ENCODE results near the gene ELMO1.

The ELMO1 gene

GRCh38 chr7:37482505-37482904, 33.8 kb upstream of the ELMO1 start:
- POLR2A ChIA-PET, result no interaction called here

GRCh38 chr7:37481722-37482288, 33.1 kb upstream of the ELMO1 start:
- DNase-seq, result no peak
- Histone ChIP-seq H3K36me3 (ENCODE audit: control insufficient read depth in 4 of 4, insufficient read depth in 4 of 4, low read length in 3 of 4) (no peaks in the 10 kb centered on the region), H3K4me3 (ENCODE audit: control insufficient read depth in 1 of 7, extremely low read depth in 1 of 7, insufficient read depth in 4 of 7, low read depth in 2 of 7, low read length in 6 of 7) (no peak overlapping the region), H3K27me3 (replicated peaks in 2 of 5; ENCODE audit: control insufficient read depth in 4 of 5, insufficient read depth in 5 of 5, low read length in 4 of 5) (no peaks in the 10 kb centered on the region), H3K9me3 (ENCODE audit: control extremely low read depth in 1 of 5, control insufficient read depth in 4 of 5, insufficient read depth in 2 of 5, low read depth in 1 of 5, low read length in 4 of 5) (no peaks in the 10 kb centered on the region), H3K27ac (ENCODE audit: insufficient read depth in 1 of 2, low read depth in 1 of 2, low read length in 2 of 2, poor library complexity in 1 of 2, severe bottlenecking in 2 of 2) (no peak overlapping the region), H3K4me1 (ENCODE audit: control extremely low read depth in 1 of 4, control insufficient read depth in 4 of 4, insufficient read depth in 4 of 4, low read length in 3 of 4) (peaks cover 8 to 17% (median 10%) of the 10 kb centered on the region in 4 experiments)
- POLR2A ChIA-PET, result no interaction called here
- CTCF ChIA-PET, result interaction anchor here (1.3 to 2.0 kb wide), 3 partner anchors 13 to 25 kb away, joined by 3 to 7 read pairs (median 3); no protein-coding TSS in a partner anchor
- 100% methylated on average over 2 of the region's 5 CpGs for WGBS (ENCODE audit: insufficient coverage)

More at GRCh38 chr7:37482505-37482904, 33.8 kb upstream of the ELMO1 start:
- 100% methylated on average over 1 of the region's 1 CpG for WGBS (ENCODE audit: insufficient coverage)
- no peaks in the 10 kb centered on the region for H3K36me3 ChIP-seq (ENCODE audit: control insufficient read depth in 4 of 4, insufficient read depth in 4 of 4, low read length in 3 of 4)
- H3K27me3 ChIP-seq (replicated peaks in 2 of 5; ENCODE audit: control insufficient read depth in 4 of 5, insufficient read depth in 5 of 5, low read length in 4 of 5), result no peaks in the 10 kb centered on the region
- H3K9me3 ChIP-seq (ENCODE audit: control extremely low read depth in 1 of 5, control insufficient read depth in 4 of 5, insufficient read depth in 2 of 5, low read depth in 1 of 5, low read length in 4 of 5), result peaks cover 0 to 4% (median 0%) of the 10 kb centered on the region in 5 experiments
- CTCF ChIA-PET, result interaction anchor here (1.6 to 2.0 kb wide), 2 partner anchors 12 to 14 kb away, joined by 3 to 7 read pairs; no protein-coding TSS in a partner anchor
- H3K27ac ChIP-seq (ENCODE audit: insufficient read depth in 1 of 2, low read depth in 1 of 2, low read length in 2 of 2, poor library complexity in 1 of 2, severe bottlenecking in 2 of 2), result no peak overlapping the region
- H3K4me3 ChIP-seq (ENCODE audit: control insufficient read depth in 1 of 7, extremely low read depth in 1 of 7, insufficient read depth in 4 of 7, low read depth in 2 of 7, low read length in 6 of 7), result no peak overlapping the region
- peaks cover 8 to 17% (median 10%) of the 10 kb centered on the region in 4 experiments for H3K4me1 ChIP-seq (ENCODE audit: control extremely low read depth in 1 of 4, control insufficient read depth in 4 of 4, insufficient read depth in 4 of 4, low read length in 3 of 4)
- DNase-seq, result no peak

GRCh38 chr7:37481154-37481553, 32.5 kb upstream of the ELMO1 start:
- Histone ChIP-seq H3K36me3 (ENCODE audit: control insufficient read depth in 4 of 4, insufficient read depth in 4 of 4, low read length in 3 of 4) (no peaks in the 10 kb centered on the region), H3K9me3 (ENCODE audit: control extremely low read depth in 1 of 5, control insufficient read depth in 4 of 5, insufficient read depth in 2 of 5, low read depth in 1 of 5, low read length in 4 of 5) (no peaks in the 10 kb centered on the region), H3K4me3 (ENCODE audit: control insufficient read depth in 1 of 7, extremely low read depth in 1 of 7, insufficient read depth in 4 of 7, low read depth in 2 of 7, low read length in 6 of 7) (no peak overlapping the region), H3K27me3 (replicated peaks in 2 of 5; ENCODE audit: control insufficient read depth in 4 of 5, insufficient read depth in 5 of 5, low read length in 4 of 5) (no peaks in the 10 kb centered on the region), H3K4me1 (ENCODE audit: control extremely low read depth in 1 of 4, control insufficient read depth in 4 of 4, insufficient read depth in 4 of 4, low read length in 3 of 4) (peaks cover 8 to 17% (median 10%) of the 10 kb centered on the region in 4 experiments), H3K27ac (ENCODE audit: insufficient read depth in 1 of 2, low read depth in 1 of 2, low read length in 2 of 2, poor library complexity in 1 of 2, severe bottlenecking in 2 of 2) (no peak overlapping the region)
- 79% methylated on average over 4 of the region's 5 CpGs for WGBS (ENCODE audit: insufficient coverage)
- POLR2A ChIA-PET, result no interaction called here
- DNase-seq, result no peak
- CTCF ChIA-PET, result interaction anchor here (1.3 to 1.6 kb wide), 2 partner anchors 15 to 26 kb away, joined by 3 read pairs; no protein-coding TSS in a partner anchor

DNA sequence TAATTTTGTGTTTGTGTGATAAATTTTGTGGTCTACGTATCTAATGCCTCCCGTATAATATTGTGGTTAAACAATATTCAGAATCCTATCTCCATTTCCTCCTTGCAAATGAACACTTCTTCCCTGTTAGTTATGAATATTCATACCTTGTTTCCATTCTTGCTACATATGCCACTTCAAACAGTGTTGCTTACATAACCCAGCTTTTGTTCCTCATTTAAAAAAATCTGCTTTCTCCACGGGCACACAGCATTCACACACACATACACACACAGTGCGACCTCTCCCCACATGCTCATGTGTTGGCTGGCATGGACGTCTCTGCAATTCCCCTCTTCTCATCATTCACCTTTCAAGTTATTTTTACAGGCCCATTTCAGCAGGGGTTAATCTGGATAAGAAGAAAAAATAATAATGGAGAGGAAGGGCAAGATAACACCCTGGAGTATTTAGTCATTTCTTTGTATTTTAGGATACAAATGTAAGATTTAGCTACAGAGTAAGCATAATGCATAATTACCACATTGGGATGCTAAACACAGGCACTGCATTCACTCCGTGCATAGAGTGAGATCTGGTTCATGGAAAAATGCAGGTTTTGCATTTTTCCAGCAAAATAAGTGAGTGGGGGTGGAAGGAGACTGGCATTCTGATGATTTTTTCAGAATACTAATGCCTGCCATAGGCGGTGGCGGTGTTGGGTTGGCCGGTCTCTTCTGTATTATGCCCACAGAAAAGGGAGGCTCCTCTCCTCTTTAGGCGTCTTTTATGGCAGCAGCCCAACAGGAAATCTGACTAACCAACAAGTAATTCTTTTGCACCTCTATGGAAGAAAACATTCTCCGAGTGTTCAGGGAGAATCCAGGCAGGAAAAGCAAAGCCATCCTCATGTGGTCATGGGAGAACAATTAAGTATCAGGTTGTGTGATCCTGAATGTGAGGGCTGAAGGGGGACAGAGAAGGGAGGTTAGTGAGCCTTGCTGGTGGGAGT, 31.7 kb upstream of the ELMO1 start:
- Histone ChIP-seq H3K36me3 (ENCODE audit: control insufficient read depth in 4 of 4, insufficient read depth in 4 of 4, low read length in 3 of 4) (no peaks in the 10 kb centered on the region), H3K4me1 (ENCODE audit: control extremely low read depth in 1 of 4, control insufficient read depth in 4 of 4, insufficient read depth in 4 of 4, low read length in 3 of 4) (peaks cover 8 to 17% (median 10%) of the 10 kb centered on the region in 4 experiments), H3K27ac (ENCODE audit: insufficient read depth in 1 of 2, low read depth in 1 of 2, low read length in 2 of 2, poor library complexity in 1 of 2, severe bottlenecking in 2 of 2) (no peak overlapping the region), H3K9me3 (ENCODE audit: control extremely low read depth in 1 of 5, control insufficient read depth in 4 of 5, insufficient read depth in 2 of 5, low read depth in 1 of 5, low read length in 4 of 5) (no peaks in the 10 kb centered on the region), H3K4me3 (ENCODE audit: control insufficient read depth in 1 of 7, extremely low read depth in 1 of 7, insufficient read depth in 4 of 7, low read depth in 2 of 7, low read length in 6 of 7) (no peak overlapping the region), H3K27me3 (replicated peaks in 2 of 5; ENCODE audit: control insufficient read depth in 4 of 5, insufficient read depth in 5 of 5, low read length in 4 of 5) (no peaks in the 10 kb centered on the region)
- peak; percentile 36 to 83 (median 71) for DNase-seq
- ChIA-PET CTCF (interaction anchor here (1.3 to 1.6 kb wide), 2 partner anchors 16 to 26 kb away, joined by 3 read pairs; no protein-coding TSS in a partner anchor), POLR2A (no interaction called here)
- WGBS (ENCODE audit: insufficient coverage), result 44% methylated on average over 3 of the region's 11 CpGs

DNA sequence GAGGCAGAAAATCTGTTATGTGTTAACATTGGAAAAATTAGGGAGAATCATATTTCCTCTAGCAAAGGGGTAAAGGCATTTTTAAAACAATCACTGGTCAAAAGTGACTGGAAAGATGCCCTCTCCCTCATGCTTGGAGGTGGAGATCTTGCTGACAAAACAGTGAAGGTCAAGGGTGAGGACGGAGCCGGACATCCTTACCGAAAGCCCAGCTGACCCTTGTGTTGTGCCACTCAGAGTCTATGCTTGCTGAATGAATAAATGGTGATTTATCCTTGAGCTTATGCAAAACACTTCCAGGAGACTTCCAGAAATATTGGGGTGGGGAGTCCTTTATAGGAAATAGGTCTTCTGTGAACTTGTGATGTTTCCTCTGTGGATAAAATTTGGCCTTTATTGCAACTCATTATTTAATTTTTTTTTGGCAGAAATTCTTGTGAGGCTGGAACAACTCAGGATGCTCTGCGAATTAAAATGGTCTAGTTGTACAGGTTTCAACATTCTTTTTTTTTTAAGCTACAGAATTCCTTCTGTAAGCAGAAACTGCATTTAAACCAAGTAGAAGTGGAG, 28.3 kb upstream of the ELMO1 start:
- POLR2A ChIA-PET, result no interaction called here
- DNase-seq, result no peak
- Histone ChIP-seq H3K27ac (ENCODE audit: insufficient read depth in 1 of 2, low read depth in 1 of 2, low read length in 2 of 2, poor library complexity in 1 of 2, severe bottlenecking in 2 of 2) (no peak overlapping the region), H3K4me3 (ENCODE audit: control insufficient read depth in 1 of 7, extremely low read depth in 1 of 7, insufficient read depth in 4 of 7, low read depth in 2 of 7, low read length in 6 of 7) (no peak overlapping the region), H3K4me1 (ENCODE audit: control extremely low read depth in 1 of 4, control insufficient read depth in 4 of 4, insufficient read depth in 4 of 4, low read length in 3 of 4) (peaks cover 8 to 17% (median 10%) of the 10 kb centered on the region in 4 experiments), H3K9me3 (ENCODE audit: control extremely low read depth in 1 of 5, control insufficient read depth in 4 of 5, insufficient read depth in 2 of 5, low read depth in 1 of 5, low read length in 4 of 5) (no peaks in the 10 kb centered on the region), H3K27me3 (replicated peaks in 2 of 5; ENCODE audit: control insufficient read depth in 4 of 5, insufficient read depth in 5 of 5, low read length in 4 of 5) (no peaks in the 10 kb centered on the region), H3K36me3 (ENCODE audit: control insufficient read depth in 4 of 4, insufficient read depth in 4 of 4, low read length in 3 of 4) (no peaks in the 10 kb centered on the region)
- CTCF ChIA-PET, result interaction anchor here (1.5 kb wide), 1 partner anchor 11 kb away, joined by 3 read pairs; no protein-coding TSS in a partner anchor
- 100% methylated on average over 3 of the region's 4 CpGs for WGBS (ENCODE audit: insufficient coverage)

DNA sequence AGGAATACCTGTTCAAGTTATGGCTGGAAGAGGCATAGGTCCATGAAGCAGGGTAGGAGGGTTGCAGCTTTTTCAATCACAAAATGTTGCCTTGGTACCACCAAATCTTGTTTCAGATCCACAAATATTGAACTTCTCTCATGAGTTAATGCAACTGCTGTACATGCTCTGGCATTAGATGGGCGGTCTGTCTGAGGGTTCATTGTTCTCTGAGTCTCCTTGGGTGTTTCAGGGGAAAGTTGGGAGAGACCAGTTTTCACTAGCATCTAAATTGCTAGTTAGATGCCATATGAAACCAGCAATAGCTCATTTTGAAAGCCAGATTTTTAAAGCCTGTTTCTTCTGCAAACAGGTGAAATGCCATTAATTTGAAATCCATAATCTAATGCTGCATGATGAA, 27.8 kb upstream of the ELMO1 start:
- Histone ChIP-seq H3K27me3 (replicated peaks in 2 of 5; ENCODE audit: control insufficient read depth in 4 of 5, insufficient read depth in 5 of 5, low read length in 4 of 5) (no peaks in the 10 kb centered on the region), H3K4me1 (ENCODE audit: control extremely low read depth in 1 of 4, control insufficient read depth in 4 of 4, insufficient read depth in 4 of 4, low read length in 3 of 4) (peaks cover 8 to 17% (median 10%) of the 10 kb centered on the region in 4 experiments), H3K27ac (ENCODE audit: insufficient read depth in 1 of 2, low read depth in 1 of 2, low read length in 2 of 2, poor library complexity in 1 of 2, severe bottlenecking in 2 of 2) (no peak overlapping the region), H3K36me3 (ENCODE audit: control insufficient read depth in 4 of 4, insufficient read depth in 4 of 4, low read length in 3 of 4) (no peaks in the 10 kb centered on the region), H3K9me3 (ENCODE audit: control extremely low read depth in 1 of 5, control insufficient read depth in 4 of 5, insufficient read depth in 2 of 5, low read depth in 1 of 5, low read length in 4 of 5) (no peaks in the 10 kb centered on the region), H3K4me3 (ENCODE audit: control insufficient read depth in 1 of 7, extremely low read depth in 1 of 7, insufficient read depth in 4 of 7, low read depth in 2 of 7, low read length in 6 of 7) (no peak overlapping the region)
- POLR2A ChIA-PET, result interaction anchor here (1.0 kb wide), 1 partner anchor 20 kb away, joined by 3 read pairs; no protein-coding TSS in a partner anchor
- WGBS (ENCODE audit: insufficient coverage), result 100% methylated on average over 1 of the region's 1 CpG
- no peak for DNase-seq
- CTCF ChIA-PET, result interaction anchor here (1.6 kb wide), 1 partner anchor 138 kb away, joined by 3 read pairs; no protein-coding TSS in a partner anchor
